ENCODE data around the gene EPHA1. TPM values are rescaled to one million over a fixed set of nuclear protein-coding genes. Genes with fewer than 3 reads are reported as not detected.

The EPHA1 gene
- total and polyA plus RNA-seq, 2 experiments from 2014 or later: 60.7 to 154 TPM

- no peak for TF ChIP-seq ZNF462 (CRISPR knock-in tag; IDR thresholded peaks at IDR 0.05)
- no peak for TF ChIP-seq STAT1 (IDR thresholded peaks at IDR 0.05; ENCODE audit: unreplicated experiment)
- TF ChIP-seq EZH2phosphoT487 (IDR thresholded peaks at IDR 0.05; ENCODE audit: unreplicated experiment): no peak
- TF ChIP-seq JUNB (IDR thresholded peaks at IDR 0.05; ENCODE audit: unreplicated experiment): no peak
Observed at GRCh38 chr7:143351574-143351973, 57.1 kb downstream of the EPHA1 start (continued).

GRCh38 chr7:143351060-143351459, 57.6 kb downstream of the EPHA1 start:
- H3K4me3 ChIP-seq: no peak overlapping the region
- no peak overlapping the region for H3K4me3 Mint-ChIP-seq
- H3K9me3 Mint-ChIP-seq: peaks cover 6% of the 10 kb centered on the region; the same call in 2 of the 3 replicates
- H3K27ac Mint-ChIP-seq: no peak overlapping the region
- no peak overlapping the region; the same call in 1 of the 2 replicates for H3K4me2 ChIP-seq
- H3K4me1 ChIP-seq (ENCODE audit: insufficient read depth): peaks cover 5% of the 10 kb centered on the region
- no peaks in the 10 kb centered on the region; the same call in 1 of the 2 replicates for H3K27me3 ChIP-seq (ENCODE audit: insufficient read depth)
- no peaks in the 10 kb centered on the region for H3K79me2 ChIP-seq (replicated peaks; ENCODE audit: insufficient read depth)
- DNase-seq (ENCODE audit: low spot score) (no peak), ATAC-seq (peak; percentile 11; the same call in 1 of the 3 replicates)
- no peak overlapping the region for H2AFZ ChIP-seq
- H3K36me3 ChIP-seq (ENCODE audit: insufficient read depth): no peaks in the 10 kb centered on the region
- no peaks in the 10 kb centered on the region for H3K9me2 ChIP-seq (ENCODE audit: insufficient read depth)
- H3K27ac ChIP-seq (ENCODE audit: low read depth): no peak overlapping the region
- TF ChIP-seq NANOG (IDR thresholded peaks at IDR 0.05; ENCODE audit: borderline replicate concordance) (no peak), POLR2AphosphoS5 (IDR thresholded peaks at IDR 0.05; ENCODE audit: low read depth) (no peak), EZH2phosphoT487 (IDR thresholded peaks at IDR 0.05; ENCODE audit: unreplicated experiment) (no peak), EZH2 (IDR thresholded peaks at IDR 0.05; ENCODE audit: low read depth, unreplicated experiment) (no peak), ETS1 (IDR thresholded peaks at IDR 0.05) (no peak), STAT1 (IDR thresholded peaks at IDR 0.05; ENCODE audit: unreplicated experiment) (no peak), REST (IDR thresholded peaks at IDR 0.05; ENCODE audit: unreplicated experiment) (no peak), CTCF (conservative IDR thresholded peaks at IDR 0.05; ENCODE audit: low read depth in 2 of 2) (no peak), JUNB (IDR thresholded peaks at IDR 0.05; ENCODE audit: unreplicated experiment) (no peak)
- H3K27me3 Mint-ChIP-seq (ENCODE audit: insufficient read depth, low read depth, poor library complexity): peaks cover 26% of the 10 kb centered on the region
- H4K20me1 ChIP-seq (replicated peaks; ENCODE audit: insufficient read depth): no peaks in the 10 kb centered on the region
- 0 out of 2 replicates have a peak, but pooled peaks cover 2% of the 10 kb centered on the region for H3F3A ChIP-seq (replicated peaks; ENCODE audit: low read depth)
- H3K36me3 Mint-ChIP-seq (ENCODE audit: low read depth): peaks cover 25% of the 10 kb centered on the region; the same call in 2 of the 3 replicates
- H3K4me1 Mint-ChIP-seq: peaks cover 40% of the 10 kb centered on the region

Measured in GM23338 (cell line).